GM18951 (cell line): ENCODE results near the gene ESF1.
"Not testable (repeated sequence)": the region's sequence is repeated elsewhere in the genome, so short reads cannot be mapped to it uniquely, and the experiment has no call there.

Experiments used
- POLR2A ChIP-seq: IDR thresholded peaks from 4 replicates; pipeline ENCODE4 v1.6.1; 2011; ENCODE audit warnings: mild to moderate bottlenecking; ENCODE audit not compliant: insufficient read length, insufficient read depth; ENCODE audit errors: extremely low read depth
- in situ Hi-C: fragments of 300-500 bp; cut with MboI; formaldehyde crosslinking; loops from one replicate; pipeline ENCODE4 v1.12.0; 2022; ENCODE audit warnings: low sequenced_read_pairs, mixed read lengths, inconsistent platforms; ENCODE audit not compliant: unreplicated experiment

ESF1 gene

DNA sequence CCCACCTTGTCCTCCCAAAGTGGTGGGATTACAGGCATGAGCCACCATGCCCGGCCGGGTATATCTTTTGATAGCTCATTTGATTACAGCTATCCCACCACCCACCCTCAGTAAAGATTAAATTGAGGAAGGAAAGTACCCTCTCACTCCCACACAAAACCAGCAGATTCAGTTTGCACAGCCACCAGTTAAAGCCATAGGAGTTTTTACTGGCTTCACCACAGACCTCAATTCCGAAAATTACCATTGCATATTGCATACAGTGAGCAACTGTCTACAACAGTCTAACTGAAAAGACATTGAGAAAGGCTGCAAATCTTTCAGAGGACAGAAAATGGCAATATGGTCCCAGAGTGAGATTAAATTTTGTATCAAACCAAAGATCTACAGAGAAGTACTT, 34.9 kb downstream of the ESF1 start:
- TF ChIP-seq POLR2A = no peak
- in situ Hi-C loops = loop anchor here (25.0 kb wide), 1 partner anchor 638 kb away; no protein-coding TSS in a partner anchor

DNA sequence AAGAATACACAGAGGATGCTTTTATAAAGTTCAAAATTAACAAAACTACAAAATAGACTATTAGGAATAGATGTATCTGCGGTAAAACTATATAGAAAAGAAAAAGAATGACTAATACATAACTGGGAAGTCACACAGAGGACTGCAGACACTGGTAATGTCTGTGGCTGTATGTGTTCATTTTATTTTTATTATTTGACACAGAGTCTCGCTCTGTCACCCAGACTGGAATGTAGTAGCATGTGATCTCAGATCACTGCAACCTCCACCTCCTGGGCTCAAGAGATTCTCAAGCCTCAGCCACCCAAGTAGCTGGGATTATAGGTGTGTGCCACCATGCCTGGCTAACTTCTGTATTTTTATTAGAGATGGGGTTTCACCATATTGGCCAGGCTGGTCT, 38.9 kb downstream of the ESF1 start:
- no peak for TF ChIP-seq POLR2A
- in situ Hi-C loops = no loop called here

GRCh38 chr20:13744352-13744751, 40.4 kb downstream of the ESF1 start:
- in situ Hi-C loops = no loop called here
- no peak for TF ChIP-seq POLR2A

- no peak for TF ChIP-seq POLR2A
- in situ Hi-C loops = no loop called here
These were observed 42.8 kb downstream of the ESF1 start for GRCh38 chr20:13741879-13742278.

GRCh38 chr20:13739731-13740649, 44.7 kb downstream of the ESF1 start:
- in situ Hi-C loops = no loop called here

DNA sequence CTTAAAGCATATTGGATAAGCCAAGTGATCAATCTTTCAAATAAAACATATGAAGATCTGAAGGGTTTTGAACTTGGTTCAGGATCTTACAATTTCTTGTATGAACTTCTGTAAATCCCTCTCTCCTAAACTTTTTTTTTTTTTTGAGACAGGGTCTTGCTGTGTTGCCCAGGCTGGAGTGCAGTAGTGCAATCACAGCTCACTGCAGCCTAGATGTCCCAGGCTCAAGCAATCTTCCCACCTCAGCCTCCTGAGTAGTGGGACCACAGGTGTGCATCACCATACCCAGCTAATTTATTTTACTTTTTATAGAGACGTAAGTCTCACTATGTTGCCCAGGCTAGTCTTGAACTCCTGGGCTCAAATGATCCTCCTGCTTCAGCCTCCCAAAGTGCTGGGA, 46.5 kb downstream of the ESF1 start:
- in situ Hi-C loops = not testable (repeated sequence)

More at GRCh38 chr20:13739731-13740649, 44.7 kb downstream of the ESF1 start:
- TF ChIP-seq POLR2A = no peak

DNA sequence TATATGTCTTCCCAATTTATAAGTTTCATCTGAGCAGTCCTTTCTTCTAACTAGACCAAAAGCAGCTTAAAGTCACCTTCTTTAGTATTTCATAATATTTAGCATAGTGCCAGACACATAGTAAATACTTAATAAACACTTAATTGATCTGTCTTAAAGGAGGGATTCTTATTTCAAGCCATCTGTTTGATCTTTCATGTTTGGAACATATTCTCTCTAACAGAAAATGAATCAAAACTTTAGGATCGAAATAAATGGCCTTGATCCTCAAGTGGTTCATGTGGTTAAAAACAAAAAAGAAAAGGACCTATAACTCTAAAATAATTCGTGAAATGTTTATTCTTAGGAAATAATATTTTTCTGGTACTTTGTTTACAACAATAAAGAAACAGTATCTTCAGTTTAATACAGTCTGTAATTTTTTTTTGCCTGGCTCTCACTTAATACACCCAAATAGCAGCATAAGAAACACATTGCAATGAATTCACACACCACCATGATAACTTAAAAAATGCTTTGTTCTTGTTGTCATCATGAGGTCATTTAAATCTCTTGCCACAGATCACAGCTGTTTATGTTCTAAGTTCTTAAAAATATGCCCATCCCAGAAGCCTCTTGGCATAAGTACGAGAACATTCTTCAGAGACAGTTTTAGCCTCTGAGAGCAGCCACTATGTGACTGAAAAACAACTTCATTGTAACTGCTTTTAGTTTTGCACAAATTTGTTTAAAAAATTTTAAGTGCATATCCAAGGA, 48.1 kb downstream of the ESF1 start:
- TF ChIP-seq POLR2A = no peak
- in situ Hi-C loops = no loop called here

DNA sequence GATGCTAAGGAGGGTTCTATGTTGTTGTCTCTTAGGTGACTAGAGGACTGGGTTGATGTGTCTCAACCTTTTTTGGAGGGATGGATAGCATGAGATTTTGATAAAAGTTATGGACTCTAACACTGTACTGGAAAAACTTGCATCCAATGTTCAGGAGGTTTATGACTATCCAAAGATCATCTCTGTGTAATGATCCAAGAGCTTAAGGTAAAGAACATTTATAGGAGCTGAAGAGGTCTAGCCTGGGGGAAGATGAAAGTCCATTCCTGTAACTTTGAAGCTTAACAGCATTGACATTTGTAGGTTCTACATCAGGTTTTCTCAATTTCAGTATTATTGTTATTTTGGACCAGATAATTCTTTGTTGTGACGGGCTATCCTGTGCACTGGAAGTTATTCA, 48.9 kb downstream of the ESF1 start:
- in situ Hi-C loops = no loop called here
- TF ChIP-seq POLR2A = no peak

DNA sequence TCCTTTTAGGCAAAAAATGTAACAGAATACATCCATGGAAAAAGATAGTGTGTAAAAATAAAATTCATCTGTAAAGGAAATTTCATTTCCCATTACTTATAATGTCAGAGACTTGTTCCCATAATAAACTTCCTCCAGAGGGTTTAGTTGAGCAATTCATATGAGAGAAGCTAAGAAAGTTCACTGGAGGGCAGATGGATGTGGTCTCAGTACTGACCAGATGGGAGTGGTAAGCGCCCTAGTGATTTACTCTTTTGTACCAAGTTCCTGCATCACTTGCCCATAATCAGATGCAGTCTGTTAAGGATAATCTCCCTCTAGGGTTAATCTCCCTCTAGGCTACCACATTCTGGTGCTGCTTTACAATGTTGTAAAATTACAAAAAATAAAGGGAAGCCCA, 61.7 kb downstream of the ESF1 start:
- TF ChIP-seq POLR2A = no peak
- in situ Hi-C loops = no loop called here

DNA sequence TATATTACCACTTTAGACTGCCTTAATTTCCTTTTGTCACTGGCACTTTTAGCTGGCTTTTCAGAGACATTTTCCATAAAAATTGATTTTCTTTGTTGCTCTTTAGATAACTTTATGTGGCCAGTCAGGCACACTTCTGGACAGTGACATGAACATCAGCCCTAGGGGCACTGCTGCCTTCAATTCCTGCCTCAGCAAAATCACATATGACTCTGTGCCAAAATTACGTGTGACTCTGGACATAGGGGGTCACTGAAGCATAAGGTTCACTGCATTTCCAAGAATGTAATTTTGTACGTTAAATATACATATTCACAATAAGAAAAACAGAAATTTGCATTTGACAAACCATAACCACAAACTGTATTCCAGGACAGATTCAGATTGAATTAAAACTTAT, 66.5 kb downstream of the ESF1 start:
- in situ Hi-C loops = no loop called here
- TF ChIP-seq POLR2A = no peak

- in situ Hi-C loops = no loop called here
- no peak for TF ChIP-seq POLR2A
These were observed 67.1 kb downstream of the ESF1 start for GRCh38 chr20:13717631-13718044.

- no peak for TF ChIP-seq POLR2A
- in situ Hi-C loops = no loop called here
These were observed 69.5 kb downstream of the ESF1 start for GRCh38 chr20:13715171-13715570.

DNA sequence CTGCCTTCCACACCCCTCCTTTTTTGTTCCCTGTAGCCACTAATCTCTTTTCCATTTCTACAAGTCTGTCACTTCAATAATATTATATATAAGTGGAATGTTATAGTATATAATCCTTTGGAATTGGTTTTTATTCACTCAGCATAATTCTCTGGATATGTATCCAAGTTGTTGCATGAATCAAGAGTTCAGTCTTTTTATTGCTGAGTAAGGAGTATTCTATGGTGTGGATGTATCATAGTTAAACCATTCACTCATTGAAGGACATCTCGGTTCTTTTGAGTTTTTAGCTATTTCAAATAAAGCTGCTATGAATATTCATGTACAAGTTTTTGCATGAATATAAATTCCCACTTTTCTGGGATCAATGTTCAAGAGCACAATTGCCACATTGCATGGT, 76.5 kb downstream of the ESF1 start:
- no peak for TF ChIP-seq POLR2A
- in situ Hi-C loops = no loop called here

DNA sequence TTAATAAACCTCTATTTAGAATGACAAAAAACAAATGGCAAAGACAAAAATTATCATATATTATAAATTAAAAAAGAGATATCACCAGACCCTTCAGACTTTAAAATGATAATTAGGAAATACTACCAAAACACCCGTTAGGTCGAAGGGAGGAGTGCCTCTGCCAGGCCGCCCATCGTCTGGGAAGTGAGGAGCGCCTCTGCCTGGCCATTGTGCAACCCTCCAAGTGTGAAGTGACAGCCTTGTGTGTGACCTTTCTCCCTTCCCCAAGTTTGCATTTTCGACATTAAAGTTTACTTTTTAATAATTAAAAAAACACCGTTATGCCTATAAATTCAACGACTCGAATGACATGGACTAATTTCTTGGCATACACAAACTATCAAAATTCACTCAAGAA, 81.5 kb downstream of the ESF1 start:
- in situ Hi-C loops = no loop called here
- no peak for TF ChIP-seq POLR2A
